GM18861 (cell line): ENCODE measurements around the gene F12.

Source experiments
- ATAC-seq: cut with Tn5 transposase; IDR thresholded peaks from one replicate; pipeline ENCODE4 v1.9.1; 2021; ENCODE audit not compliant: unreplicated experiment

F12 gene

GRCh38 chr5:177357459-177358351, 51.7 kb downstream of the F12 start, which contains the start of gene RGS14:
Gene RGS14, plus strand, starts transcription at chr5:177357924. Its CDS starts 101 bp downstream, at chr5:177358025.
- ATAC-seq = peak; percentile 83

GRCh38 chr5:177357146-177357458, 52.3 kb downstream of the F12 start:
- ATAC-seq = no peak

GRCh38 chr5:177356746-177357145, 52.6 kb downstream of the F12 start:
- no peak for ATAC-seq

- ATAC-seq = no peak
Measured at GRCh38 chr5:177355868-177356168, 53.5 kb downstream of the F12 start.

GRCh38 chr5:177355162-177355867, 54.0 kb downstream of the F12 start:
- no peak for ATAC-seq

- ATAC-seq = no peak
Measured at GRCh38 chr5:177354711-177355110, 54.7 kb downstream of the F12 start.

GRCh38 chr5:177354256-177354655, 55.1 kb downstream of the F12 start:
- no peak for ATAC-seq

GRCh38 chr5:177353093-177353492, 56.3 kb downstream of the F12 start:
- ATAC-seq = no peak
